Body of pancreas (tissue), 4 donors: ENCODE measurements around the gene FLRT2. TPM values are rescaled to one million over a fixed set of nuclear protein-coding genes. Genes with fewer than 3 reads are reported as not detected.

Experiments
- ATAC-seq: fragments of 150-250 bp; one replicate; pipeline ENCODE4 v1.9.1; 2016
- DNase-seq, 4 donors: peaks; one replicate each; pipeline ENCODE4 v3.0.0-alpha.2; 2019
- H3K27ac ChIP-seq, 4 donors: fragments of 200-600 bp; sonication (generic); 1 replicate in 3 of 4; 2 replicates in 1 of 4; pipeline versions ENCODE4 v1.5.1 to v1.6.1; 2016 to 2019; ENCODE audit warnings: mild to moderate bottlenecking in 1 of 4, mixed read lengths in 1 of 4, moderate library complexity in 1 of 4
- H3K27me3 ChIP-seq, 2 donors: fragments of 200-600 bp; sonication (generic); one replicate each; pipeline ENCODE4 v1.6.0; 2016; ENCODE audit warnings: mild to moderate bottlenecking in 1 of 2
- H3K36me3 ChIP-seq, 2 donors: fragments of 200-600 bp; sonication (generic); replicated peaks in 1 of 2; 2 replicates each; pipeline ENCODE4 v1.5.1; 2016; ENCODE audit warnings: low read depth in 2 of 2; ENCODE audit not compliant: insufficient read depth in 1 of 2
- H3K4me1 ChIP-seq: fragments of 200-600 bp; sonication (generic); one replicate; pipeline ENCODE4 v1.6.0; 2016
- H3K4me3 ChIP-seq, 2 donors: fragments of 200-600 bp; sonication (generic); 1 replicate in 1 of 2; 2 replicates in 1 of 2; pipeline ENCODE4 v1.5.1; 2016 to 2019
- H3K9me3 ChIP-seq, 3 donors: fragments of 200-600 bp; sonication (generic); 1 replicate in 2 of 3; 2 replicates in 1 of 3; pipeline ENCODE4 v1.5.1; 2016
- POLR2A ChIP-seq, 3 donors: fragments of 450-650 bp; IDR thresholded peaks; one replicate each; pipeline ENCODE4 v1.6.1; 2016; ENCODE audit warnings: antibody characterized with exemption in 3 of 3, mild to moderate bottlenecking in 2 of 3
- WGBS, 2 donors: methylation state at CpG; one replicate each; pipeline ENCODE4 v1.1.5; 2017; 5-methylcytosine and 5-hydroxymethylcytosine counted together
- intact Hi-C: fragments of 100-400 bp; cut with DNase I; formaldehyde crosslinking; loops from one replicate; pipeline ENCODE4 v1.15.1; 2023
- total RNA-seq, 2 donors: library from RNA; depleted of rRNA; stranded (reverse); fragments of >200 nt; gene quantifications; one replicate each; pipeline ENCODE4 v1.1.0, GENCODE V29; 2016
- TF ChIP-seq, protein P1 (sequence below), 7 experiments: fragments of 450-650 bp in 4 of 7; fragments of 200-600 bp in 3 of 7; sonication (generic) in 3 of 7; IDR thresholded peaks; one replicate each; pipeline ENCODE4 v1.5.1; 2016 to 2019; ENCODE audit warnings: antibody characterized with exemption in 7 of 7

FLRT2 gene
- total RNA-seq, 2 donors from 2014 or later: 37.6 to 114 TPM

DNA sequence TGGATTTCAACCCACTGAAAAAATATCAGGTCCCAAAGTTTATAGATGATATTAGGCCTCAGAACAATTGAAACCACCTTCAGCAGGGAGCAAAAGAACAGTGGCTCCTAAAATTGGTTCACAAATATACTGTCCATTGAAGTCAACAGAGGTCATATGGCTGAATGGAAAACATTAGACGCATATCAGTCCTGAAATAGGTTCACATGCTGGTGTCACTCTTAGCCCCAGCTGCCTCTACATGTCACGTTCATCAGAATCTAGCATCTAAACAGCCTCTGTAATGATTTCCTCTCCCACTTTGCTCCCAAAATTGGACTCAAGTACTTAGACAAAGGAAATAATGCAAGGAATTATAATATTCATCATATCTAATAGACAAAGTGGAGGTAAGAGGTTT is 8.7 kb downstream of the FLRT2 start:
- WGBS, 2 donors: 51 to 61% methylated on average over 2 of the region's 2 CpGs
- Histone ChIP-seq H3K27me3 (no peaks in the 10 kb centered on the region), H3K4me1 (peaks cover 55% of the 10 kb centered on the region), H3K4me3 (no peak overlapping the region), H3K36me3 (peaks cover 0 to 6% of the 10 kb centered on the region in 2 donors), H3K9me3 (no peaks in the 10 kb centered on the region), H3K27ac (peak overlapping the region in 2 of 4 donors; percentile 14 to 91)
- intact Hi-C loops: no loop called here
- TF ChIP-seq, protein P1, sequence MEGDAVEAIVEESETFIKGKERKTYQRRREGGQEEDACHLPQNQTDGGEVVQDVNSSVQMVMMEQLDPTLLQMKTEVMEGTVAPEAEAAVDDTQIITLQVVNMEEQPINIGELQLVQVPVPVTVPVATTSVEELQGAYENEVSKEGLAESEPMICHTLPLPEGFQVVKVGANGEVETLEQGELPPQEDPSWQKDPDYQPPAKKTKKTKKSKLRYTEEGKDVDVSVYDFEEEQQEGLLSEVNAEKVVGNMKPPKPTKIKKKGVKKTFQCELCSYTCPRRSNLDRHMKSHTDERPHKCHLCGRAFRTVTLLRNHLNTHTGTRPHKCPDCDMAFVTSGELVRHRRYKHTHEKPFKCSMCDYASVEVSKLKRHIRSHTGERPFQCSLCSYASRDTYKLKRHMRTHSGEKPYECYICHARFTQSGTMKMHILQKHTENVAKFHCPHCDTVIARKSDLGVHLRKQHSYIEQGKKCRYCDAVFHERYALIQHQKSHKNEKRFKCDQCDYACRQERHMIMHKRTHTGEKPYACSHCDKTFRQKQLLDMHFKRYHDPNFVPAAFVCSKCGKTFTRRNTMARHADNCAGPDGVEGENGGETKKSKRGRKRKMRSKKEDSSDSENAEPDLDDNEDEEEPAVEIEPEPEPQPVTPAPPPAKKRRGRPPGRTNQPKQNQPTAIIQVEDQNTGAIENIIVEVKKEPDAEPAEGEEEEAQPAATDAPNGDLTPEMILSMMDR (IDR thresholded peaks at IDR 0.05): no peak
- no peak for TF ChIP-seq POLR2A (IDR thresholded peaks at IDR 0.05)
- no peak for DNase-seq
- ATAC-seq: no peak

DNA sequence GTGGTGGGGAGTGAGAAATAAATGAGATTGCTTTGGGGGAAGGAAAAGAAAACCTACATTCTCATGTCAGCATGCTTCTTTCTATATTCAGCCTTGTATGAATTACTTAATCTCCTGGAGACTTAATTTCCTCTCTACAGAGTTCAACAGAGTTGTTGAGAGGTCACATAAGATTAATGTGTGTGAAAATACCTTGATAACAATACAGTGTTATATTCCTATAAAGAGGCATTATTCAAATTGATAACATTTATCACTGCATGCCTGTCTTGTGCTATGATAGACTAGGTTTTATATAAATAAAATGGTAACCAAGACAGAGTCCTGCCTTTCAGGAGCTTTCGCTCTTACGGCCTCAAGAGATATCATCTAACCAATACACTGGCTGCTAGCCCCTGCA is 9.6 kb downstream of the FLRT2 start:
- H3K4me3 ChIP-seq: no peak overlapping the region
- peak overlapping the region in 1 of 4 donors; percentile 91 for H3K27ac ChIP-seq
- TF ChIP-seq POLR2A (IDR thresholded peaks at IDR 0.05): no peak
- TF ChIP-seq, protein P1 (IDR thresholded peaks at IDR 0.05): no peak
- DNase-seq (no peak), ATAC-seq (peak; percentile 23)
- peaks cover 0 to 6% of the 10 kb centered on the region in 2 donors for H3K36me3 ChIP-seq
- H3K27me3 ChIP-seq: no peaks in the 10 kb centered on the region
- WGBS, 2 donors: 63 to 64% methylated on average over 2 of the region's 2 CpGs
- no peaks in the 10 kb centered on the region for H3K9me3 ChIP-seq
- peaks cover 64% of the 10 kb centered on the region for H3K4me1 ChIP-seq
- intact Hi-C loops: no loop called here

DNA sequence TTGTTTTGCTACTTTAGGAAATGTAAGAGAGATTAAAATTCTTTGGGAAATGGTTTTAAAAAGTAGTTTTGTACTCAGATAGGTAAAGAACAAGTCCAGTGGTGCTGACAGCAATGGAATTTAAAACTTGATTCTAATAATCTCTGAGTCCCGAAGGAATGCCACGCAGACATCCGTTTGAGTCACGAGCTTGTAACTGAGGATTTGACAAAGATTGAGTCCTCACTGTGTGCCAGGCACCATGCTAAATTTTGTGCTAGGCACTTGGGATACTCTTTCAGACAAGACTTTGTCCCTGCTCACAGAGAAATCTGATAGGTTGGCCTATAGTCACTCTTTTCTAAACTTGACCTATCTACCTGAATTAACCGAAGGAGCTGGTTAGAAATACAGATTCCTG is 12.7 kb downstream of the FLRT2 start:
- TF ChIP-seq, protein P1 (IDR thresholded peaks at IDR 0.05): no peak
- no peak for TF ChIP-seq POLR2A (IDR thresholded peaks at IDR 0.05)
- DNase-seq (no peak), ATAC-seq (no peak)
- Histone ChIP-seq H3K4me3 (no peak overlapping the region), H3K9me3 (no peaks in the 10 kb centered on the region), H3K4me1 (peaks cover 95% of the 10 kb centered on the region), H3K27ac (peak overlapping the region in 2 of 4 donors; percentile 6 to 41), H3K27me3 (no peaks in the 10 kb centered on the region), H3K36me3 (peaks cover 0 to 6% of the 10 kb centered on the region in 2 donors)
- WGBS, 2 donors: 60 to 65% methylated on average over 5 of the region's 5 CpGs
- intact Hi-C loops: no loop called here

DNA sequence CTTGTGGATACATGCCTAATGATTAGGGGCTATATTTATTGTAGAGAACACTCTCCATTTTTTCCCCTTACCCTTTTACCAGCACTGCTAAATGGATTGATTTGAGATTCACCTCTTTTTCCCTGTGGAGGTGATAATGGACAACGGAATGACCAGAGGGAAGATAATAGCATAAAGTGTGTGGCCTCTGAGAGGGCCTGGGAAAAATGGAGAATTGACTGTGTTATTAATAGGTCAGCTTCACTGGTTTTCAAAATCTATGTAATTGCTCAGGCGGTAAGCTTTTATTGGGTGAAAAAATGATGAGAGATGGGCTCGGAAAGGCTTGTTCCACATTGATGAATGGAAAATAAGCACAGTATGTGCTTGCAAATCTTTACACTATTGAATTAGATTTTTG is 15.8 kb downstream of the FLRT2 start:
- ATAC-seq (no peak), DNase-seq (no peak)
- Histone ChIP-seq H3K27ac (no peak overlapping the region), H3K27me3 (no peaks in the 10 kb centered on the region), H3K9me3 (no peaks in the 10 kb centered on the region), H3K4me3 (no peak overlapping the region), H3K4me1 (peaks cover 81% of the 10 kb centered on the region), H3K36me3 (peaks cover 6% of the 10 kb centered on the region in 2 donors)
- intact Hi-C loops: no loop called here
- 74 to 85% methylated on average over 3 of the region's 3 CpGs for WGBS, 2 donors
- TF ChIP-seq, protein P1 (IDR thresholded peaks at IDR 0.05): no peak
- TF ChIP-seq POLR2A (IDR thresholded peaks at IDR 0.05): no peak

DNA sequence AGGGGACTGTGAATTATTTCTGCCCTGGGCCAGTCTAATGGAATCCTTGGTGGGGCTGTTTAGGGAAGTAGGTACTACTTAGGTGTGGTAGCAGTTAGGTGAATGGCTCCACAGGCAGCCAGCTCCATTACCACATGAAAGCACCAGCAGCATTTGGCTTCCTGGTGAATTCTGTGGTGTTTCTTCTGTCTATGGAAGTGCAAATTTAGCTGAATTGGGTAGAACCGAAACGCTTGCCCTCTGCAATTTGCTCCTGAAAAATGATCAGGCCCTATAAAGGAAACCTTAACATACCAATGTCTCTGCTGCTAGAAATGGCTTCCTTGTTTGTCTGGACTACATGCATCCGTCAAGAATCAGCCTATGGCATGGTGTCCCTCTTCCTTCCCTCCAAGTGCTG is 16.4 kb downstream of the FLRT2 start:
- H3K9me3 ChIP-seq: no peaks in the 10 kb centered on the region
- H3K4me1 ChIP-seq: peaks cover 74% of the 10 kb centered on the region
- TF ChIP-seq, protein P1 (IDR thresholded peaks at IDR 0.05): no peak
- intact Hi-C loops: no loop called here
- H3K4me3 ChIP-seq: no peak overlapping the region
- no peak for ATAC-seq
- no peak for DNase-seq
- peaks cover 4 to 6% of the 10 kb centered on the region in 2 donors for H3K36me3 ChIP-seq
- H3K27me3 ChIP-seq: no peaks in the 10 kb centered on the region
- no peak overlapping the region for H3K27ac ChIP-seq
- 75 to 92% methylated on average over 2 to 3 of the region's 3 CpGs for WGBS, 2 donors
